Suprapubic skin (tissue), 4 donors: Measurements from ENCODE around the gene CCT6B. TPM values are rescaled to one million over a fixed set of nuclear protein-coding genes. Genes with fewer than 3 reads are reported as not detected.

Experiments used
- DNase-seq, 2 donors: peaks; one replicate each; pipeline ENCODE4 v3.0.0-alpha.2; 2019; ENCODE audit warnings: low spot score in 2 of 2
- H3K27ac ChIP-seq: fragments of 200-600 bp; sonication (generic); one replicate; pipeline ENCODE4 v1.5.1; 2019
- H3K27me3 ChIP-seq: fragments of 200-600 bp; sonication (generic); one replicate; pipeline ENCODE4 v1.5.1; 2019
- H3K36me3 ChIP-seq: fragments of 200-600 bp; sonication (generic); one replicate; pipeline ENCODE4 v1.5.1; 2019
- H3K4me1 ChIP-seq: fragments of 200-600 bp; sonication (generic); one replicate; pipeline ENCODE4 v1.5.1; 2019
- H3K4me3 ChIP-seq: fragments of 200-600 bp; sonication (generic); one replicate; pipeline ENCODE4 v1.5.1; 2019; ENCODE audit warnings: mild to moderate bottlenecking
- H3K9me3 ChIP-seq: fragments of 200-600 bp; sonication (generic); one replicate; pipeline ENCODE4 v1.5.1; 2019
- EP300 ChIP-seq: sonication (generic); formaldehyde crosslinking; IDR thresholded peaks from one replicate; pipeline ENCODE4 v1.6.1; 2017; ENCODE audit warnings: antibody characterized with exemption
- POLR2A ChIP-seq, 2 donors: fragments of 450-650 bp; IDR thresholded peaks; one replicate each; pipeline ENCODE4 v1.6.1; 2017; ENCODE audit warnings: antibody characterized with exemption in 2 of 2, mild to moderate bottlenecking in 2 of 2, moderate library complexity in 2 of 2
- POLR2AphosphoS5 ChIP-seq, 3 donors: sonication (generic); formaldehyde crosslinking; IDR thresholded peaks; one replicate each; pipeline ENCODE4 v1.6.1; 2017; ENCODE audit warnings: antibody characterized with exemption in 3 of 3
- WGBS: methylation state at CpG from one replicate; pipeline ENCODE4 v1.1.5; 2018; 5-methylcytosine and 5-hydroxymethylcytosine counted together
- total RNA-seq, 4 donors: library from RNA; depleted of rRNA; stranded (reverse); fragments of >200 nt; gene quantifications; one replicate each; pipeline ENCODE4 v1.1.0, GENCODE V29; 2016
- TF ChIP-seq, protein P1 (sequence below), 2 donors: fragments of 200-600 bp in 1 of 2; fragments of 450-650 bp in 1 of 2; sonication (generic) in 1 of 2; IDR thresholded peaks; one replicate each; pipeline ENCODE4 v1.5.1; 2016 to 2019; ENCODE audit warnings: antibody characterized with exemption in 2 of 2, mild to moderate bottlenecking in 1 of 2, moderate library complexity in 1 of 2

Gene CCT6B
- total RNA-seq, 4 donors from 2014 or later: 0.49 to 3.3 (median 1.5) TPM

DNA sequence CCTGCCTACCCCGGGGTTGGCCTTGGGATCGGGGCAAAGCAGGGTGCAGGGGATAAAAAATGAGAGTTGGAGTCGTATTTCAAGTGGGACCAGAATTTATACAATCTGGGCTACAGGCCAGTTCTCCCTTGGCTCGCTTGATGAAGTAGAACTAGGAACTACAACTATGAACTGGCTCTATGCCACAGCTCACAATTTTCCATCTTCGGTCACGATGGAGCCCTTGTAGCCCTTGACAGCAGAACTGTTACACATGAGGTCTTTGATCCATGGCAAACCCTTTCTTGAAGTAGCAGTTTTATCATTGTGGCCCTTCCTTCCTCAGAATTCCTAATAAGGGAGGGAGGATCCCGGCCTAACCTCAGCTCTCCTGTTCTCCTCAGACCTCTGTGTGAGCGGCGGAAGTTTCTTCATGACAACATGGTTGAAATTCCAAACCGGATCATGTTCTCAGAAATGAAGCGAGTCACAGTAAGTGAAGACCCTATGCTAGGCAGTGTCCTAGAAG lies 36.1 kb upstream of the CCT6B start:
- H3K9me3 ChIP-seq: no peaks in the 10 kb centered on the region
- H3K36me3 ChIP-seq: peaks cover 72% of the 10 kb centered on the region
- H3K27ac ChIP-seq: no peak overlapping the region
- no peak for DNase-seq
- peaks cover 13% of the 10 kb centered on the region for H3K4me1 ChIP-seq
- 37% methylated on average over 11 of the region's 11 CpGs for WGBS
- TF ChIP-seq POLR2AphosphoS5 (IDR thresholded peaks at IDR 0.05): no peak
- no peak for TF ChIP-seq POLR2A (IDR thresholded peaks at IDR 0.05)
- TF ChIP-seq EP300: no peak
- TF ChIP-seq, protein P1, sequence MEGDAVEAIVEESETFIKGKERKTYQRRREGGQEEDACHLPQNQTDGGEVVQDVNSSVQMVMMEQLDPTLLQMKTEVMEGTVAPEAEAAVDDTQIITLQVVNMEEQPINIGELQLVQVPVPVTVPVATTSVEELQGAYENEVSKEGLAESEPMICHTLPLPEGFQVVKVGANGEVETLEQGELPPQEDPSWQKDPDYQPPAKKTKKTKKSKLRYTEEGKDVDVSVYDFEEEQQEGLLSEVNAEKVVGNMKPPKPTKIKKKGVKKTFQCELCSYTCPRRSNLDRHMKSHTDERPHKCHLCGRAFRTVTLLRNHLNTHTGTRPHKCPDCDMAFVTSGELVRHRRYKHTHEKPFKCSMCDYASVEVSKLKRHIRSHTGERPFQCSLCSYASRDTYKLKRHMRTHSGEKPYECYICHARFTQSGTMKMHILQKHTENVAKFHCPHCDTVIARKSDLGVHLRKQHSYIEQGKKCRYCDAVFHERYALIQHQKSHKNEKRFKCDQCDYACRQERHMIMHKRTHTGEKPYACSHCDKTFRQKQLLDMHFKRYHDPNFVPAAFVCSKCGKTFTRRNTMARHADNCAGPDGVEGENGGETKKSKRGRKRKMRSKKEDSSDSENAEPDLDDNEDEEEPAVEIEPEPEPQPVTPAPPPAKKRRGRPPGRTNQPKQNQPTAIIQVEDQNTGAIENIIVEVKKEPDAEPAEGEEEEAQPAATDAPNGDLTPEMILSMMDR (IDR thresholded peaks at IDR 0.05): no peak
- no peak overlapping the region for H3K4me3 ChIP-seq
- H3K27me3 ChIP-seq: no peaks in the 10 kb centered on the region

GRCh38 chr17:34996422-34997285 lies 35.4 kb upstream of the CCT6B start:
- H3K36me3 ChIP-seq: peaks cover 72% of the 10 kb centered on the region
- TF ChIP-seq EP300 (no peak), POLR2A (IDR thresholded peaks at IDR 0.05) (no peak), POLR2AphosphoS5 (IDR thresholded peaks at IDR 0.05) (no peak)
- TF ChIP-seq, protein P1 (IDR thresholded peaks at IDR 0.05): no peak
- 65% methylated on average over 3 of the region's 3 CpGs for WGBS

DNA sequence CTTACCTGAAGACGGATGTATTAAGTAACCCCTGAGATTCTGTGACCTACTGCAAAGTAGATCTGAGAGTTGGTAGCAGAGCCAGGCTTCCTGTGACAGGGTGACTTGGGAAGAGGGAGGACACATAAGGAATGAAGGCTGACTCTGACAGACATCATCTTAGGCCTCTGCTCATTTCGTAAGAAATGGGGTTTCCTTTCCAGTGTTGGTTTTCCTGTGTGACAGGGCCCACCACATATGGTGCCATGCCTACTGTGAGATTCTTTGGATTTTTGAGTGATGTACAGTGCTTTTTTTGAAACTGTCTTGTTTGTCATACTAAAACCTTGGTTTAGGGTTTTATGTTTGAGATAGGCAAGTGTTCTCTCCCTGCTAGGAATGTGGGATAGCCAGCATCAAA lies 31.8 kb upstream of the CCT6B start:
- Histone ChIP-seq H3K27me3 (no peaks in the 10 kb centered on the region), H3K9me3 (no peaks in the 10 kb centered on the region), H3K36me3 (peaks cover 78% of the 10 kb centered on the region), H3K4me3 (no peak overlapping the region), H3K27ac (no peak overlapping the region), H3K4me1 (peaks cover 13% of the 10 kb centered on the region)
- TF ChIP-seq POLR2AphosphoS5 (IDR thresholded peaks at IDR 0.05) (no peak), POLR2A (IDR thresholded peaks at IDR 0.05) (no peak), EP300 (no peak)
- TF ChIP-seq, protein P1 (IDR thresholded peaks at IDR 0.05): no peak
- WGBS: 42% methylated on average over 2 of the region's 2 CpGs
- no peak for DNase-seq

More at GRCh38 chr17:34996422-34997285, 35.4 kb upstream of the CCT6B start:
- Histone ChIP-seq H3K9me3 (no peaks in the 10 kb centered on the region), H3K4me3 (no peak overlapping the region), H3K4me1 (peaks cover 13% of the 10 kb centered on the region), H3K27me3 (no peaks in the 10 kb centered on the region), H3K27ac (no peak overlapping the region)
- no peak for DNase-seq

DNA sequence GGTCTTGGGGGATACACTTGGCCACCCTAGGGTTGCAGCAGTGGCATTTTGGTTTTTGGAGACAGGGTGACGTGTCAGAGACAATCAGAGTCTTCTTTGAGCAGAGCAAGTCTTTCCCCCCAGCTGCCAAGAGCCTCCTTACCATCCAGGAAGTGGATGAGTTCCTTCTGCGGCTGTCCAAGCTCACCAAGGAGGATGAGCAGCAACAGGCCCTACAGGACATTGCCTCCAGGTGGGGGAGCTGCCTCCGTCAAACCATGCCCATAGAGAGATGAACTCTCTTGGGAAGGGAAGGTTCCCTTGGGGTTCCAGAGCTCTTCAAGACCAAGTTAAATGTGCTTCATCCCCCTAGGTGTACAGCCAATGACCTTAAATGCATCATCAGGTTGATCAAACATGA lies 30.3 kb upstream of the CCT6B start:
- WGBS: 90% methylated on average over 2 of the region's 3 CpGs
- peaks cover 1% of the 10 kb centered on the region for H3K4me1 ChIP-seq
- H3K9me3 ChIP-seq: no peaks in the 10 kb centered on the region
- no peak for DNase-seq
- H3K4me3 ChIP-seq: no peak overlapping the region
- H3K27me3 ChIP-seq: no peaks in the 10 kb centered on the region
- H3K36me3 ChIP-seq: peaks cover 89% of the 10 kb centered on the region
- H3K27ac ChIP-seq: no peak overlapping the region
- no peak for TF ChIP-seq POLR2AphosphoS5 (IDR thresholded peaks at IDR 0.05)
- TF ChIP-seq, protein P1 (IDR thresholded peaks at IDR 0.05): no peak
- TF ChIP-seq EP300: no peak
- no peak for TF ChIP-seq POLR2A (IDR thresholded peaks at IDR 0.05)

- Histone ChIP-seq H3K27me3 (no peaks in the 10 kb centered on the region), H3K4me1 (no peaks in the 10 kb centered on the region), H3K4me3 (no peak overlapping the region), H3K27ac (no peak overlapping the region), H3K36me3 (peaks cover 88% of the 10 kb centered on the region), H3K9me3 (no peaks in the 10 kb centered on the region)
- no peak for TF ChIP-seq POLR2A (IDR thresholded peaks at IDR 0.05)
- TF ChIP-seq, protein P1 (IDR thresholded peaks at IDR 0.05): no peak
- TF ChIP-seq EP300: no peak
- WGBS: 51% methylated on average over 6 of the region's 6 CpGs
- no peak for DNase-seq
These were observed 29.7 kb upstream of the CCT6B start for GRCh38 chr17:34990921-34991365.
